ENCODE measurements around the gene KCNG4.

KCNG4 gene

GRCh38 chr16:84181144-84181915, 58.5 kb downstream of the KCNG4 start:
- no peak for TF ChIP-seq GATA2 (IDR thresholded peaks at IDR 0.05; ENCODE audit: low read depth, low read length)
- no peak for TF ChIP-seq GATA3 (IDR thresholded peaks at IDR 0.05; ENCODE audit: low read depth, low read length)

GRCh38 chr16:84180519-84181140, 59.2 kb downstream of the KCNG4 start:
- TF ChIP-seq GATA2 (IDR thresholded peaks at IDR 0.05; ENCODE audit: low read depth, low read length) (no peak), GATA3 (IDR thresholded peaks at IDR 0.05; ENCODE audit: low read depth, low read length) (no peak)

- TF ChIP-seq GATA3 (IDR thresholded peaks at IDR 0.05; ENCODE audit: low read depth, low read length) (no peak), GATA2 (IDR thresholded peaks at IDR 0.05; ENCODE audit: low read depth, low read length) (no peak)
These were observed 60.0 kb downstream of the KCNG4 start for GRCh38 chr16:84179612-84180320.

- TF ChIP-seq GATA3 (IDR thresholded peaks at IDR 0.05; ENCODE audit: low read depth, low read length) (no peak), GATA2 (IDR thresholded peaks at IDR 0.05; ENCODE audit: low read depth, low read length) (no peak)
These were observed 60.8 kb downstream of the KCNG4 start for GRCh38 chr16:84178892-84179611.

- TF ChIP-seq GATA2 (IDR thresholded peaks at IDR 0.05; ENCODE audit: low read depth, low read length) (no peak), GATA3 (IDR thresholded peaks at IDR 0.05; ENCODE audit: low read depth, low read length) (no peak)
These were observed 61.6 kb downstream of the KCNG4 start for GRCh38 chr16:84178146-84178765.

- TF ChIP-seq GATA3 (IDR thresholded peaks at IDR 0.05; ENCODE audit: low read depth, low read length) (no peak), GATA2 (IDR thresholded peaks at IDR 0.05; ENCODE audit: low read depth, low read length) (no peak)
These were observed 62.1 kb downstream of the KCNG4 start for GRCh38 chr16:84177741-84178073.

- TF ChIP-seq GATA2 (IDR thresholded peaks at IDR 0.05; ENCODE audit: low read depth, low read length) (no peak), GATA3 (IDR thresholded peaks at IDR 0.05; ENCODE audit: low read depth, low read length) (no peak)
These were observed 63.4 kb downstream of the KCNG4 start for GRCh38 chr16:84176192-84177053.

GRCh38 chr16:84175350-84176081, 64.3 kb downstream of the KCNG4 start:
- TF ChIP-seq GATA3 (IDR thresholded peaks at IDR 0.05; ENCODE audit: low read depth, low read length): no peak
- TF ChIP-seq GATA2 (IDR thresholded peaks at IDR 0.05; ENCODE audit: low read depth, low read length): no peak

- TF ChIP-seq GATA2 (IDR thresholded peaks at IDR 0.05; ENCODE audit: low read depth, low read length): no peak
- TF ChIP-seq GATA3 (IDR thresholded peaks at IDR 0.05; ENCODE audit: low read depth, low read length): no peak
These were observed 65.4 kb downstream of the KCNG4 start for GRCh38 chr16:84174396-84174795.

- TF ChIP-seq GATA3 (IDR thresholded peaks at IDR 0.05; ENCODE audit: low read depth, low read length) (no peak), GATA2 (IDR thresholded peaks at IDR 0.05; ENCODE audit: low read depth, low read length) (no peak)
These were observed 70.0 kb downstream of the KCNG4 start for GRCh38 chr16:84169765-84170310.

All from SH-SY5Y (cell line).